SIG-M5 (cell line): ENCODE results near the gene ZNF618.
"Not testable (repeated sequence)": the region's sequence is repeated elsewhere in the genome, so short reads cannot be mapped to it uniquely, and the experiment has no call there.

ENCODE experiments used
- DNase-seq: peaks from one replicate; lab custom pipeline; 2025; lab: John Stamatoyannopoulos, UW

The ZNF618 gene

DNA sequence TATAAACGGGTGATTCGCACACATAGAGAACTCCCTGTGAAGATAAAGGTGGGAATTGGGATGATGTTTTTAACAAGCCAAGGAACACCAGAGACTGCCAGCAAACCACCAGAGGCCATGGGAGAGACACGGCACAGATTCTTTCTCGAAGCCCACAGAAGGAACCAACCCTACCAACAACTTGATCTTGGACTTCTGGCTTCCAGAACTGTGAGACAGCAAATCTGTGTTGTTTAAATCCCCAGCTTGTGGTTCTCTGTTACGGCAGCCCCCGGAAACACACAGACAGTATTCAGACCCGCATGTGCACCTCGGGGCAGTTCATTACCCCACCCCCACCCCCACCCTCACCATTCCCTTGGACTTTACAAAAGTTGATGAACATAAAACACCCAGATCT lies 189.2 kb downstream of the ZNF618 start:
- DNase-seq: no peak

DNA sequence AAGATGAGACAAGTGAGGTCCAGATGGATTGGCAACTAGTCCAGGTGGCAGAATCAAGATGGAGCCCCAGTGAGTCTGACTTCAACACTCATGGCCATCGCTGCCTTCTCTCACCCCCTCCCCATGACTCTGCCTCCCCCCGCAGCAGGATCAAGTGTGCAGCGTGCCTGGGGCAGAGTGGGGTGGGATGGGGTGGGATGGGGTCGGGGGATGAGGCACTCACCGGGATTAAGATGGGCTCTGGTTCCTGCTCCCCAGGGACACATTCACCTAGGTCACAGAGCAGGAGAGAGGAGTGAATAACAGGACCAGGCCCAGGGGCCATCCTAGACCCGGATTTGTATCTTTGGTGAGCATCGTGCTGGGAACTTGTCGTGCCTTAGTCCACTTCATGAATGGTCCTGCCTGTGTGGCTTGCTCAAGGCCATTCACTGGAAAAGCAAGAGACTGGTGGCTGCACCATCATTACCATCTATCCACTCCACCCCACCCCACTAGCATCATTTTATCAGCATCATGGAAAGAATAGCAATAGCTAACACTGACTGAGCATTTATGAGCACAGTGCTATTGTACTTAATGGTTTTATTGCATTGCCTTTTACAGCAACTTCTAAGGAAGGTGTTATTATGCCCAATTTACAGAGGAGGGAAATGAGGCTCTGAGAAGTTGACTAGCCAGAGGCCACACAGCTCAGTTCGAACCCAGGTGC lies 193.5 kb downstream of the ZNF618 start:
- no peak for DNase-seq

DNA sequence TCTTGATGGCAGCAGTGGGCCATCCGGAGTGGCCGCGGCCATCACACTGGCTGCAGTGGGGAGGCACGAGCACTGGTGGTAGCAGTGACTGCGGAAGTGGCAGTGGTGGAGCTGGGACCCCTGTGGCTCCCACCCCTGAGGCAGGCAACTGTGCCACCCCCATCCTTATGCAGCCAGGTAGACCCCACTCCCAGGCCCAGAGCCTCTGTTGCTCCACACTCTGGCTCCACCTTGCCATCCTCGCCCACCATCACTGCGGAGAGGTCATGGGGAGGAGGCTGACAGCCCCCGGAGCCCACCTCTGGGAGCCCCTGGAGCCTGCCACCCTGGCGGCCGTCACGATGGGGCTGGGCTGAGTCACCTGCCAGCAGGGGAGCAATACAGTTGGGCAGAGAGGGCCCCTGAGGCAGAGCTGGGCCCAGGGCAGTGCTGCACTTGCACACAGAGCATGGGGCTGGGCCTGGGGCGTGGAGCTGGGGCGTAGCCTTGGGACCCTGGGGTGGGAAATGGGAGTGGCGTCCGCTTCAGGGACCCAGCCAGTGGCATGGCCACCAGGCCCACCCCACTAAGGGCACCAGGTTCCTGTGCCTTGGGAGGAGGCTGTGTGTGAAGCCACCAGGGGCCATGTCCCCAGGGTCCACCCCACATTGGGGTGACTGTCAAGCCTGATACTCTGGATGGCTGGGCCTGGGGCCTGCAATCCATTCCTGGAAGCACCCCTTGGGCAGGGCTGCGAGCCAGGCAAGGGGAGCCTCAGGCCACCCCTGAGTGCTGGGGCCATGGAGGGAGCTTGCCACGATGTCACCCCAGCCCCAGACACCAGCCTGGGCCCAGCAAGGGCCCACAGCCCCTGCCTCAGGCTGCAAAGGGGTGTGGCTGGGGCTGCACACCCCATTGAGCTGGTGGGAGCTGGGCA lies 194.3 kb downstream of the ZNF618 start:
- DNase-seq: no peak

DNA sequence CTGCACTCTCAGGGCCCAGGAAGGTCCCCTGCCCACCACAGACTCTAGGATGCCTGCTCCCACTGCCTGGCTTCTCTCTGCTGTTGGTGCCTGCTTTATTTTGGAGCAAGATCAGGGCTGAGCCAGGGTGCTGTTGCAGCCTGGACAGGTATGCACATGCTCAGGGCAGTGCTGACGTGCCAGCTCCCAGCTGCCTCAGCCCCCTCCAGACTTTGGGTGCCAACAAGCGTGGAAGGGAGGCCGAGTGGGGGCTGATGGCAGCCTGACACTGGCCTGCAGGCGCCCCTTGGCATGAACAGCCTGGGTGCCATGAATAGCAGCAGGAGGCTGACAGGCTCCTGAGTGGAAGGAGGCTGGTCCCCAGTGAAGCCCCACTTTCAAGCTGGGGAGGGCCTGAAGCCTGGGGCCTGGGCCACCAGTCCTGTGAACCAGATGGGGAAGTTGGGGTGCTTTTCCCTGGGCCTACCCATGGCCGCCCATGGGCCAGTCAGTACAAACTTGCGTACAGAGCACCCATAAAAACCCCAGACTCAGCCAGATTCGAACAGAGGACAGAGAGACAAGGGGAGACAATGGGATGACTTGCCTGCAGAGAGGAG lies 195.2 kb downstream of the ZNF618 start:
- no peak for DNase-seq

DNA sequence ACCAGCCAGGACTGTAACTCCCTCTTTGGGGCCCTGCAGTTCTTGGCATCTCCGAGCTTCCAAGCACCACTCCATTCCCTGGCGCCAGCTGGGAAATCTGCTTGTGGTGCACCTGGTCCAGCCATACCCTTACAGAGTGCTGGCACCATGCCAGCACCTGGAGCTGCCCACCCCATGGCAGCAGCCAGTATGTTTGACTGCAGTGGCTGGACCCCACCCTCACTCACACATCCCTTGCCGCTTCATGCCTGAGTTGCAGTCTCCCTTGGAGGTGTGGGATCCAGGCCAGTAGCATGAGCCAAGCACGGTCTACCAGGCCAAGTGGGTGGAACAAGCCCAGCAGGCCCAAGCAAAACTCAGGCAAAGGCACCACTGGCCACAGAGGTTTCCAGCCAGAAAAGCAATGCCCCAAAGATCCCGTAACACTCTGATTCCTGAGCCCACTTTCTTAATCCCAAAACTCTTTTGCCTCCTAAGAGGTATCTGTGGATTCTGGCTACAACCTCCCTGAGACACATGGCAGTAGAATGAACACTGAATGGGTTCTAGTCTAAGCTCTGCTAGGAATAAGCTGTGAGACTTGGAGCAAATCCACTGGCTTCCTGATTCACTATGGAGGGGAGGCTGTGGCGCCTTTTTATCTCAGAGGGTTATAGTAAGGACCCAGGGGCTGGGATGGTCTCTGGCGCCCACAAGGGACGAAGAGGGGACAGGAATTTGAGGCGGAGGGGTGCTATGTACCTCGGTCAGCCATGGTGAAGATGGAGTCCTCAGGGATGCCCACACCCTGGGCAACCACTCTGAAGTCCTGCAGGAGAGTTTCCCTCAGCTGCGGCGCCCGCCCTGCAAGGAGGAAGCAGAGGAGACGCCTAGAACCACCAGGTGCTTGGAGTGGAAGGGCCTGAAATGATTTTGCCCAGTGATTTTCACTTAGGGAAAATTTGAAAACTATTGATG lies 196.4 kb downstream of the ZNF618 start:
- no peak for DNase-seq

DNA sequence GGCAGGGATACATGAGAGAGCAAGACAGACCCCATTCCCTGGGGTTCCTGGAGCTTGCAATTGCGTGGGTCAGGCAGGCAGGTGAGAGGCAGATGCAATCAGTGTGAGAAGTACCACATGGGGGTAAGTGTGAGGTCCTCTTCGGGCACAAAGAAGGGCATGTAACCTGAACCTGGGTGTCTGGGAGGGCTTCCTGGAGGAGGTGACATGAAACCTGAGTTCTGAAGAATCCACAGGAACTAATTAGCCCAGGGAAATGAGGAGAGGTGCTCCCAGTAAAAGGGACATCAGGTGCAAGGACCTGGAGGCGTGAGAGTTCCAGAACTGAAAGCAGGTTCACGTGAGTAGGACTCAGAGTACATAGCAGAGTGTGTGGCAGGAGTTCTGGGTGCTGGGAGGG lies 199.5 kb downstream of the ZNF618 start:
- DNase-seq: no peak

DNA sequence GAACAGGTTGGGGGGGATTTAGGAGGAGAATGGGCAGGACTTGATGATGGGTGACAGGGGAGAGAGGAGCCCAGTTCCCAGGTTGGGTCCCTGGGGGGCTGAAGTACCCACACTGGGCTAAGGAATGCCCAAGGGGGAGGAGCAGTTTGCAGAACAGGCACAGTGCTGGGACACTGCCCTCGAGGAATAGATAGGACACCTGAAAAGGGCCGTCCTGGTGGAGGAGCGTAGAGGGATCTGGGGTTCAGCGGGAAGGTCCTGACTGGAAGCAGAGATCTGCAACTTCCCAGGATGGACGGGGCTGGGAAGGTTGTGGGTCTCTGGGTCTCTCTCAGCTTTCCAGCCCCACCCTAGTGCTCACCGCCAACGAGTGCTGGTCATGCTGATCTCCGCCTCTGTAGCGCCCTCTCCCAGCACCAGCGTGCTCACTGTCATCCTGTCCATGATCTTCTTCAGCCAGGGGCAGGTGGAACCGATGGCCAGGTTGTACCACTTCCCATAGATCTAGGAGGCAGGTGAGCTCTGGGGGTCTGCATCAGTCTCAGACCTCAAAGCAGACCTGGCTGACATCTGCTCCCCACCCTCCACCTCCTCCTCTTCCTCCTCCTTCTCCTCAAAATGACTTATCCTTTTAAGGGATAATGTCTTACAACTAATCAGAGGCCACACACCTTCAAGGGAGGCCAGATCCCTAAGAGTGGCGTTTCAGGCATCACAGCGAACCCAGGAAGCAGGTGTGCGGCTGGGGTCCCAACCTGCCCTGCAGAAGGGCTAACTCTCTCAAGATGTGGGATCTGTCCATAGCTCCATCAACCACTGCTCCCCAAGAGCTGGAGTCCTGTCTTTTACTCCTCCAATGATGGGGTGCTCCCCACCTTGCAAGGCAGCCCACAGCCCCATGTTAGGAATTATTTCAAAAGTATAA lies 200.4 kb downstream of the ZNF618 start:
- DNase-seq: no peak

DNA sequence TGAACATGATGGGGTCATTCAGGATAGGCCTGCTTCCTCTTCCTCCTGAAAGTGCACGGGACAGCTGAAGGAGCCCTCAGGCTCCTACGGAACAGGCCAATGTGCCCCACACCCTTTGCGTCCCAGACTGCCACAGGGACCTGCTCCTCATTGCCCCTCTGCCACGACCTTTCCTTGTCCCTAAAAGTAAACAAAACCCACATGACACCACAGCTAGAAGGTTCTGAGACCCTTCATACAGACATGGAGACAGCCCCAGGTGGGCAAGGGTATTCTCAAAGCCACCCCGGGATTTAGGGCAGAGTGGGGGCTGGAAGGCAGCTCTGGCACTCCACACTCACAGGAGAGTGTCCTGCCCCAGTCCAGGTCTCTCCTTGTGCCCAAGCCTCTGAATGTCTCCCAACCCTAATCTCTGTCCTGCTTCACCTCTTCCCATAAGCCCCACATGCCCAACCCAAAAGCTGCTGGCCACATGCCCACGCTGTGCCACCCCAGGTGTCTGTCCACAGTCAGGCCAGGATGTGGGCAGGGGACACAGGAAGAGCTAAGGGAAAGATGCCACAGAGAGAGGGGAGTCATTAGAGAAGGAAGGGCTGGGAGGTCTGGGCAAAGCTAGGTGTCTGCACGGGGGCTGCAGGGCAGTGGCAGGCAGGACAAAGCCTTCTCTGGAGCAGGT lies 201.2 kb downstream of the ZNF618 start:
- DNase-seq: no peak

DNA sequence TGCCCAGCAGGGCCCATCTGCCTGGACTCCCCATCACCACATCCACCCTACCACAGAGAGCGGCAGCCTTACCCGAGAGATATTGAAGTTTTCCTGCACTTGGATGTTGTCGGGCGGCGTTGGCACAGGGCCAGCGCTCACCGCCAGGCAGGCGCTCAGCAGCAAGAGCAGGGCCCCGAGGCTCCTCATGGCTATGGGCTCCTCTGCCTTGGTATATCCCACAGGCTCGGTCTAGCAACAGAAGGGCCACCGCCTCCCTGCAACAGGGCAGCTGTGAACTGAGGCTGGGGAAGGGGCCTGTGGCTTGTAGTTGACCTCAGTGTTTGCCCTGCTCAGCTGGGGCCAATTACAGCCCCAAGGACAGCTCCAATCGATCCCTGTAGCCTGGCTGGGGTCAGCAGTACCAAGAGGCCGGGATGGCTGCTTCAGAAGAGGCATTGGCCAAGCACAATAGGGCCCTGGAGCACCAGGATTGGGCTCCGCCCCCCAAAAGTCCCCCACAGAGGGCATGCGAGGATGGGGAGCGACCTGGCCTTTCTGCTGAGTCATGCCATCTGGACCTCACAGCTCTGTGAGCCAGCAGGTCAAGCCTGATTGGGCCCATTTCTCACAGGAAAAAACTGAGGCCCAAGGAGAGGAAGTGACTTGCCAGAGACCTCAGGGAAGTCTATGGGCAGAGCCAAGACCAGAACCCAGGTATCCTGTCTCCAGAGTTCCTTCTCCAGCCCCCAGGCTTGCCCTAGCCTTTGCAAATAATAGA lies 202.1 kb downstream of the ZNF618 start, which contains the start of gene AMBP:
TSS of gene AMBP (minus strand) at position 280 of the 760 bp plus-strand sequence. CDS start at position 189, 91 bp downstream.
- DNase-seq: no peak

DNA sequence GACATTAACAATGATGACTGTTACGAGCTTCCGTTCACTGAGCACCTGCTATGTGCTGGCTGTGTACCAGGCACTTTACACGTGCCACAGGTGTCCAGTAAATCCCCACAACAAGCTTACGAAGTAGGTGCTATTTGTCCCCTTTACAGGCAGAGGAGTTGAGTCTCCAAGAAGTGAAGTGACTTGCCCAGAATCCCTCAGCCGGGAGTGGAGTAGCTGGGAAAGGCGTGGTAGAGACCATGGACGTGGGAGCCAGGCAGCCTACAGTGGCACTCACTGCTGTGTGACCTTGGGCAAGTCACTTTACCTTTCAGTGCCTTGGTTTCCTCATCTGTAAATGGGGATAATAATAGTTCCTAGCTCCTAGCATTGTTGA lies 202.7 kb downstream of the ZNF618 start:
- DNase-seq: no peak

DNA sequence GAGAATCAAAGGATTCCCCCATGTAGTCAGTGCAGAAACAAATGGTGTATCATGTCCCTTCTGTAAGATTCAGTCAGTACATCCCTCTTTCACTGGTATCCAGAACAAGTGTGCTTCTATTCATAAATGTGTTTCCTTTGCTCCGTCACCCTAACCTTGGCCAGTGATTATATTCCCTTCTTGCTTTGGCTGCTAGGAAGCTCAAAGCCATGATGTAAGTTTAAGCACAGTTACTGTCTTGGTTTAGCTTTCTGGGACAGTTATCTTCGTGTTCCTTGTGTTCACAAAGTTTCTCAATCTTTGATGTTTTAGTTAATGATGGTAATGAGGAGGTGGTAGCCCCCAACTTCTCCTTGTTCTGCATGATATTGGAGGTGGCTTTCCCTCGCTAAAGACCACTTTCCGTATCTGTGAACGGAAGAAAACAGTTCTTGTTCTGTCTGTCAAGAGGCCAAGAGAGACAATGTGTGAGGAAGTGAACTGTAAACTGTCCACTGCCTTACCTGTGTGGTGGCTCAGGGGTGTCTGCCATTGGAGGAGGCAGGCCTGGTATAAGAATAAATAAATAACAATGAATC lies 204.2 kb downstream of the ZNF618 start:
- no peak for DNase-seq

DNA sequence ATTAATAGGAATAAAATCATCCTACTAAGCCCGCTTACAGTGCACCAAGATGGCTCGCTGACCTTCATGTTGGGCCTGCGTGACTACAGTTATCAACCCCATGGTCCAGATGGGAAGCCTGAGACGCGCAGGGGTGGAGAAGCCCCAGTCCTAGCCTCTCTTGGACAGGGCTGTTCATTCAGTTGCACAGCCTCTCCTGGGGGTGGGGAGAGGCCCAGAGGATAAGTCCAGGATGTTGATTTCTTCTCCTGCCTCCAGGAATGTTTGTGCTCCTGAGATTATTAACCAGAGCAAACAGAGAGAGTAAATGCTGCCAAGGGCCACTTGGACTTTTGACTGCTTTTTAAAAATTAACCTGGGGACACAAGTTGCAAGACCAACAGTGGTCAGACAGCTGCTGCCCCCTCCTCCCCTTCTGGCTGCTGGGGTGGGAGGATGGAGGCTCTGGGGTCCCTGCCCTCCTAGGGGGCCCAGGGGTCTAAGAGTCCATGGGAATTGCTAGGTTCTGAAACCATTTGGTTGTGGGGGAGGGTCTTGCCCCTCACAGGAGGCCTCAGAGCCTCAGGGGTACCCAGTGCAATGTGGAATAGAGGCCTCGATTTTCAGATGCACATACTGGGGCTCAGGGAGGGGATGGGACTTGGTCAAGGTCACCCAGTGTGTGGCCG lies 204.8 kb downstream of the ZNF618 start:
- DNase-seq: no peak

DNA sequence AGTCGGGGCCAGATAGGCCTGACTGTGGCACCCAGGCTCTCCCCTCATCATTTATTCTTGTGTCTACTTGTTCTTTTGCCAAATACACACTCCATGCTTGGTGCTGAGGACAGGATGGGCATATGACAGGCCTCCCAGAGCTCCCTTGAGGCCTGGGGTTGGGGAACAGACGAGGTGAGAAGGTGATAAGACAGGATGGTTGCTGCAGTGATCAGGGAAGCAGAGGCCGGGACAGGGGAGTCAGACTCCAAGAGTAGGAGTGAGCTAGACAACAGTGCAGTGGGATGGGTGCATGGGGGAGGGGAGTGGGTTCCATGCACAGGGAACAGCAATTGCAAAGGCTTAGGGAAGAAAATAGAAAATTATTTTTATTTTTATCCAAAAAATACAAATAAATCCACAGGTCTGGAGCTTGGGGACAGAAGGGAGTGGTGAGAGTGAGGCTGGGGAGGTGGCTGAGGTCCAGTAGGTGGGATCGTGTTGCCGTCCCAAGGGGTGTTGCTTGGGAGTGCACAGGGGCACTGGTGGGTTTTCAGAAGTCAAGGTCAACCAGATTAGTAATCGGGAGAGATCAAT lies 205.4 kb downstream of the ZNF618 start:
- no peak for DNase-seq

DNA sequence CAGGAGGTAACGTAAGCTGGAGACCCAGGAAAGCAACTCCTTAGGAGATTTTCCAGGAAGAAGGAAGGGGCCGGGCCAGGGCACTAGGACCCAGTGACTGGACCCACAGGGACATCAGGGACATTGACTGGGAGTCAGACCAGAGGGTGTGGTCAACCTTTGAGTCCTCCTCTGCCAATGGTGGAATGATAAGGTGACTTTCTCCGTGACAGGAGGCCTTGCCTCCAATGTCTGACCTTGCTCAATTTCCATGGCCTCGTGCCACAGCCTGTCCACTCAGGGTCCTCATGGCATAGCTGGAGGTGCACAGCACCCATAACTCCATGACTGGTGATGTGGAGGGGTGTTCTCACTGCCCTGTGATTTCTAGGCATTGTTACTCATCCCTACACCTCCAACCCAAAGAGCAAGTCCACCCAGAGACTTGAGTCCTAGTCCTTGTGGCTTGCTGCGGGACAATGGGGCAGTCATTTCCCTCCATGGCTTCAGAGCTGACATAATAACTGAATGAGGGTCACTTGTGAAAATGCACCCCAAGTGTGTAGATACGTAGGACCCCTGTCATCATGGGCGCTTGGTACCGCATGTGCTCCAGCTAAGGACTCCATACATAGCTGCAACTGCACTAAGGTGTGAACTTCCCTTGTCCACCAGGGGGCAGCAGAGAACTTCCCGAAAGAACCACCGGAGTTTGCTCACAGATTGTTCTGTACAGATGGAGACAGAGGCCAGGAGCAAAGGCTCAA lies 206.1 kb downstream of the ZNF618 start:
- peak; percentile 13 for DNase-seq

DNA sequence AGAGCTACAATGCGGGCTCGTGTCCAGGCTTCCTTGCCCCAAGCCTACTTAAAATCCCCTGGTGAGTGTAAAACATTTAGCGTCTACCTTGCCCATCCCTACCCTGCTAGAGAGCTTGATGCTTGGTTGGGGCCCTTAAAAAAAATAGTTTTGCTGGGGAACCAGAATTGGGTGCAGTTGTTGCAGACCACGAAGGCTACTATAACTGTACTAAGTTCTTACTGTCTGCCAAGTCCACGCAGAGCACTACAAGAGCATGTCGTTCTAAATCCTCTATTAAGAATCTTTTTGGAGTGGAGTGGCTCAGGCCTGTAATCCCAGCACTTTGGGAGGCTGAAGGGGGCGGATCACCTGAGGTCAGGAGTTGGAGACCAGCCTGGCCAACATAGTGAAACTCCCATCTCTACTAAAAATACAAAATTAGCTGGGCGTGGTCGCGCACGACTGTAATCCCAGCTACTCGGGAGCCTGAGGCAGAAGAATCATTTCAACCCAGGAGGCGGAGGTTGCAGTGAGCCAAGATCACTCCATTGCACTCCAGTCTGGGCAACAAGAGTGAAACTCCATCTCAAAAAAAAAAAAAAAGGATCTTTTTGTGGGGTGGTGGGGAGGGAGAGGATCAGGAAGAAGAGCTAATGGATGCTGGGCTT lies 206.8 kb downstream of the ZNF618 start:
- not testable (repeated sequence) for DNase-seq

DNA sequence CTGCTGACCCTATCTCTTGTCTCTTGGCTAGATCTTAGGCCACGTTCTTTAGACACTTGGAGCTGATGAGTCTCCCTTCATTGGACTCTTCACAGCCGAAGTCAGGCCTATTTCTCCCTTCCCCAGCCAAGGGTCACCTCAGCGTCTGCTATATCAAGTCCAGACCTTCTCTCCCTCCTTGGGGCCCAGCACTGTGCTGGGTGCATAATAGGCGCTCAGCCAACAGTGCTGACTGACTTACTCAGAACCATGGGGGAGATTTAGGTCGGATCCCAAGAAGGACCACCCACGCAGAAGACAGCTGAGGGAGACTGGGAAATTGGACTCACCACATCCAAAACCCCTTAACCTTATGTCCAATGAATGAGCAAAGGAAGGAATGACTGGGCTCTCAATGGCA lies 207.6 kb downstream of the ZNF618 start:
- no peak for DNase-seq
